Gastrocnemius medialis (tissue), 4 donors: ENCODE results near the gene ITGB7. TPM values are rescaled to one million over a fixed set of nuclear protein-coding genes. Genes with fewer than 3 reads are reported as not detected.

Experiments used
- ATAC-seq, 2 donors: fragments of 150-250 bp; one replicate each; pipeline ENCODE4 v1.9.1; 2016
- DNase-seq, 2 donors: peaks; one replicate each; pipeline ENCODE4 v3.0.0-alpha.2; 2019
- H3K27ac ChIP-seq, 4 donors: fragments of 200-600 bp; sonication (generic); 1 replicate in 1 of 4; 2 replicates in 3 of 4; pipeline ENCODE4 v1.5.1; 2016 to 2018; ENCODE audit warnings: mild to moderate bottlenecking in 2 of 4, moderate library complexity in 1 of 4
- H3K27me3 ChIP-seq, 3 donors: fragments of 200-600 bp; sonication (generic) in 2 of 3; 1 replicate in 1 of 3; 2 replicates in 2 of 3; pipeline versions ENCODE4 v1.5.1 to v1.6.0; 2016 to 2019; ENCODE audit warnings: mild to moderate bottlenecking in 1 of 3, moderate library complexity in 1 of 3
- H3K36me3 ChIP-seq, 2 donors: fragments of 200-600 bp; sonication (generic) in 1 of 2; one replicate each; pipeline ENCODE4 v1.5.1; 2017 to 2018
- H3K4me1 ChIP-seq, 2 donors: fragments of 200-600 bp; sonication (generic) in 1 of 2; one replicate each; pipeline ENCODE4 v1.5.1; 2016 to 2017; ENCODE audit warnings: mild to moderate bottlenecking in 2 of 2
- H3K4me3 ChIP-seq, 4 donors: fragments of 200-600 bp; sonication (generic) in 3 of 4; 1 replicate in 1 of 4; 2 replicates in 3 of 4; pipeline ENCODE4 v1.5.1; 2016 to 2019; ENCODE audit warnings: mild to moderate bottlenecking in 2 of 4
- H3K9me3 ChIP-seq, 3 donors: fragments of 200-600 bp; sonication (generic) in 2 of 3; 1 replicate in 1 of 3; 2 replicates in 2 of 3; pipeline ENCODE4 v1.5.1; 2016 to 2019
- POLR2A ChIP-seq, 2 donors: fragments of 450-650 bp; IDR thresholded peaks; one replicate each; pipeline ENCODE4 v1.6.1; 2017; ENCODE audit warnings: antibody characterized with exemption in 2 of 2, mild to moderate bottlenecking in 2 of 2, moderate library complexity in 2 of 2
- in situ Hi-C, 4 donors: fragments of 200-750 bp; cut with MboI; loops; one replicate each; pipeline versions ENCODE4 v1.15.0 to v1.8.0; 2017; ENCODE audit warnings: low sequenced_read_pairs in 4 of 4
- intact Hi-C: fragments of 100-400 bp; cut with DNase I; formaldehyde crosslinking; loops from one replicate; pipeline ENCODE4 v1.15.1; 2023; ENCODE audit warnings: low total_unique reads
- total RNA-seq, 4 donors: library from RNA; depleted of rRNA; stranded (reverse); fragments of >200 nt; gene quantifications; one replicate each; pipeline versions ENCODE4 v1.1.0 to v1.2.3, GENCODE V29; 2016
- TF ChIP-seq, protein P1 (sequence below), 5 experiments: fragments of 450-650 bp in 3 of 5; fragments of 200-600 bp in 2 of 5; sonication (generic) in 2 of 5; IDR thresholded peaks in 4 of 5; conservative IDR thresholded peaks in 1 of 5; 1 replicate in 4 of 5; 2 replicates in 1 of 5; pipeline ENCODE4 v1.5.1; 2016 to 2019; ENCODE audit warnings: antibody characterized with exemption in 5 of 5, mild to moderate bottlenecking in 3 of 5, moderate library complexity in 3 of 5

The ITGB7 gene
- total RNA-seq, 4 donors from 2014 or later, result 0.73 to 0.81 TPM; not detected in 2

DNA sequence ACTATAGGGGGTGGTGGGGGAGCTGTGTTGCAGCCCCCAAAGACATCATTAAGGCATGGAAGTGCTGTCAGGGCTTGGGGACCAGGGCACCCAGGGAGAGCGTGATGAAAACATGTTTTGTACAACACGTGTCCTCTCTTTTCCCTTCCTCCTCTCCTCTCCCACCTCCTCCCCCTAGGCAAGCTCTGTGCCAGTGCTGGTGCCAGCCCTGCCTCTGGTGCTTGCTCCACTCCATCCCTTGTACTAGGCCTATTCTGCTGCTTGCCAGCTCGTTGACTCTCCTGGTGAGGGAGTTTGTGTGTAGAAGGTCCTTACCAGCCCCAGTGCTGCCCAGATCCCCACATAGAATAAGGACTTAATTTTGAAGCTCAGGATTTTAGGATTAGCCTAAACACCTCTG is 28.1 kb upstream of the ITGB7 start:
- in situ Hi-C loops (no loop called here), intact Hi-C loops (no loop called here)
- DNase-seq (no peak), ATAC-seq (no peak)
- Histone ChIP-seq H3K4me1 (peaks cover 5 to 21% of the 10 kb centered on the region in 2 donors), H3K9me3 (no peaks in the 10 kb centered on the region), H3K27ac (no peak overlapping the region), H3K27me3 (peaks cover 20 to 34% (median 33%) of the 10 kb centered on the region in 3 donors), H3K4me3 (no peak overlapping the region), H3K36me3 (no peaks in the 10 kb centered on the region)
- TF ChIP-seq POLR2A (IDR thresholded peaks at IDR 0.05), result no peak
- TF ChIP-seq, protein P1, sequence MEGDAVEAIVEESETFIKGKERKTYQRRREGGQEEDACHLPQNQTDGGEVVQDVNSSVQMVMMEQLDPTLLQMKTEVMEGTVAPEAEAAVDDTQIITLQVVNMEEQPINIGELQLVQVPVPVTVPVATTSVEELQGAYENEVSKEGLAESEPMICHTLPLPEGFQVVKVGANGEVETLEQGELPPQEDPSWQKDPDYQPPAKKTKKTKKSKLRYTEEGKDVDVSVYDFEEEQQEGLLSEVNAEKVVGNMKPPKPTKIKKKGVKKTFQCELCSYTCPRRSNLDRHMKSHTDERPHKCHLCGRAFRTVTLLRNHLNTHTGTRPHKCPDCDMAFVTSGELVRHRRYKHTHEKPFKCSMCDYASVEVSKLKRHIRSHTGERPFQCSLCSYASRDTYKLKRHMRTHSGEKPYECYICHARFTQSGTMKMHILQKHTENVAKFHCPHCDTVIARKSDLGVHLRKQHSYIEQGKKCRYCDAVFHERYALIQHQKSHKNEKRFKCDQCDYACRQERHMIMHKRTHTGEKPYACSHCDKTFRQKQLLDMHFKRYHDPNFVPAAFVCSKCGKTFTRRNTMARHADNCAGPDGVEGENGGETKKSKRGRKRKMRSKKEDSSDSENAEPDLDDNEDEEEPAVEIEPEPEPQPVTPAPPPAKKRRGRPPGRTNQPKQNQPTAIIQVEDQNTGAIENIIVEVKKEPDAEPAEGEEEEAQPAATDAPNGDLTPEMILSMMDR (IDR thresholded peaks at IDR 0.05 in 4 of 5, conservative IDR thresholded peaks at IDR 0.05 in 1 of 5), result no peak

DNA sequence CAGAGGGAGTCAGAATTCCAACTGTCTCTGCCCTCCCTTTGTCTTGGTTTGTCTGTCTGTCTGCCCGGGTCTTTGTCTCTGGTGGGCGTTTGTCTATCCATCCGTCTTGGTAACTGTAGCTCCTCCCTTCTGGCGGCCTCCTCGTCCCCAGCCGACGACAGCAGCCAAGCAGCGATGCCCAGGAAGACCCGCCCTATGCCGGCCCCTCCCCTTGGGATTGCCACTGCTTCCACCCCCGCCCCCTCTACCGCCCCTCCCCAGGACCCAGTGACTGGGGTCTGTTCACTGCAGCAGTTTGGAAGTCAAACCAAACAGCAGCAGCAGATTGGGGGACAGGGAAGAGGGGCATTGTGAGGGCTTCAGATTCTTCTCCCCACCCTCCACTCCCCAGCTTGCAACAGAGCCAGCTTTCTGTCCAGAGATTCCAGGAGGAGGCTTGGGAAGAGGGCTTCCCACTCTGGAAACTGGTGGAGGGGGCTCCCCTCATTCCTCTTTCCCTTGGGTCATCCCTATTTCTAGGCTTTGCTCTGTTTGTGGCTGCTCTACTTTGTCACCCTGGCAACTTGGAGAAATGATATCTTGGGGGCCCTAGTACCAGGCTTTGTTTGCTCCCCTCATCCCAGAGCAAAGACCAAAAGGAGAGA is 27.3 kb upstream of the ITGB7 start:
- DNase-seq (no peak), ATAC-seq (no peak)
- in situ Hi-C loops, result no loop called here
- Histone ChIP-seq H3K9me3 (no peaks in the 10 kb centered on the region), H3K27me3 (peaks cover 20 to 34% (median 33%) of the 10 kb centered on the region in 3 donors), H3K4me1 (peaks cover 5 to 21% of the 10 kb centered on the region in 2 donors), H3K4me3 (no peak overlapping the region), H3K27ac (no peak overlapping the region), H3K36me3 (no peaks in the 10 kb centered on the region)
- intact Hi-C loops, result no loop called here
- TF ChIP-seq, protein P1 (IDR thresholded peaks at IDR 0.05 in 4 of 5, conservative IDR thresholded peaks at IDR 0.05 in 1 of 5), result no peak
- no peak for TF ChIP-seq POLR2A (IDR thresholded peaks at IDR 0.05)

DNA sequence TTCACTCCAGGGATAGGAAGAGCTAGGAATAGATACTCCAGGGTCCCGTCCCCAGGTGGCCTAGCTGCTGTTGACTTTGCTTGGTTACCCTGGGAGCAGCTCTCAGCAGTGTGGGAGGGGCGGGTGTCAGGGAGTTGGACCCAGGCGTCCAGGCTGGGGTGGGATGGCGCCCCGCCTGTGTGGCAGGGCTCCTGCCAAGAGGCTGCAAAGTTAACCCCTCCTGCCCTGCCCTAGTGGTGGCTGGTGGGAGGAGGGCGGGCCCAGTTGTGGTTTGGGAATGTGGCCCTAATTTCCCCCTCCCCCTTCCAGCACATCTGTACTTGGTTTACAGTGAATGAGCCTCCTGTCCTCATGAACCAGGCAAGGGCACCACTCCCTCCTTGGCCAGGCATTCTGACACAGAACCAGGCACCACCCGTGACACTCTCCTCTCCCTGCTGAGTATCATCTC is 26.6 kb upstream of the ITGB7 start:
- intact Hi-C loops (no loop called here), in situ Hi-C loops (no loop called here)
- Histone ChIP-seq H3K4me1 (peaks cover 5 to 21% of the 10 kb centered on the region in 2 donors), H3K27me3 (peaks cover 20 to 34% (median 33%) of the 10 kb centered on the region in 3 donors), H3K36me3 (no peaks in the 10 kb centered on the region), H3K27ac (no peak overlapping the region), H3K9me3 (no peaks in the 10 kb centered on the region), H3K4me3 (no peak overlapping the region)
- ATAC-seq, result no peak
- TF ChIP-seq, protein P1 (IDR thresholded peaks at IDR 0.05 in 4 of 5, conservative IDR thresholded peaks at IDR 0.05 in 1 of 5), result no peak
- no peak for TF ChIP-seq POLR2A (IDR thresholded peaks at IDR 0.05)
- no peak for DNase-seq

DNA sequence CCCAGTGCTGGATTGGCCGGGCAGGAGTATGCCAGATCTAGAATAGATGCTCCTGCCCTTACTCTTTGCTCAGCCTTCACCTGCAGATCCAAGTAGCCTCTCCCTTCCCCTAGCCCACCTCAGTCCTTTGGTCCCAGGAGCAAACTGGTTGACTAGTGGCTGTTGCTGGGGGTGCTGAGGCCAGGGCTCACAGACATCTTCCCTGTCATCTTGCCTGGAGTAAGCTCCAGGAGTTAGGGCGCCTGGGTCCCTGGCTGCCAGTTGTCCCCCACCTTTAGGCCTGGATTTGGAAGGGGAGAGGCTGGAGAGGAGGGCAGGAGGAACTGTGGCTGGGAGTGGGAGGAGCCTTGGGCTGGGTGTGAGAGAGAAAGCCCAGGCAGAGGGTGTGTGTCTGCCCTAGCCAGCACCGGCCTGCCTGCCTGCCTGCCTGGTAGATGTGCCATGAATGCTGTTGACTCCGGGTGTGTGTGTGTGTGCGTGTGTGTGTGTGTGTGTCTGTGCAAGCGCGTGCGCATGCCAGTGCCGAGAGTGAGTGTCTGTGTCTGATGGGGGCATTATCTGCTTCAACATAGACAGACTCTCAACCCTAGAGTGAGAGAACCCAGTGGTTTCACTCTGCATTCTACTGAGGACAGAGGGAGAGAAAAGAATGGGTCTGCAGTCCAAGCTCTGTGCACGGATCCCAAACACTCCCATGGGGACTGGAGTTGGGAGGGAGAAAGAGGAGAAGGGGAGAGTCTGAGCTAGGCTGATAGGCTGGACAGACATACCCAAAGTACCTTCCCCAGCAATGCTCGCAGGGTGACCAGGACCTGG is 25.8 kb upstream of the ITGB7 start:
- peak overlapping the region; percentile 54 to 74 (median 57) for H3K4me3 ChIP-seq
- peaks cover 5 to 21% of the 10 kb centered on the region in 2 donors for H3K4me1 ChIP-seq
- DNase-seq (no peak), ATAC-seq (peak; percentile 31 to 34)
- intact Hi-C loops (no loop called here), in situ Hi-C loops (no loop called here)
- H3K9me3 ChIP-seq, result no peaks in the 10 kb centered on the region
- peaks cover 20 to 34% (median 33%) of the 10 kb centered on the region in 3 donors for H3K27me3 ChIP-seq
- peak overlapping the region; percentile 42 to 75 (median 68) for H3K27ac ChIP-seq
- TF ChIP-seq, protein P1 (IDR thresholded peaks at IDR 0.05 in 4 of 5, conservative IDR thresholded peaks at IDR 0.05 in 1 of 5), result no peak
- TF ChIP-seq POLR2A (IDR thresholded peaks at IDR 0.05), result no peak
- H3K36me3 ChIP-seq, result no peaks in the 10 kb centered on the region
